NCI-H2171 treated with DMSO at 0.1 percent for 48 hours (cell line): ENCODE results near the gene PPP1R13B.
"Not testable (repeated sequence)": the region's sequence is repeated elsewhere in the genome, so short reads cannot be mapped to it uniquely, and the experiment has no call there.

ENCODE experiments used
- DNase-seq: peaks from one replicate; lab custom pipeline; 2025; lab: John Stamatoyannopoulos, UW

PPP1R13B gene

GRCh38 chr14:103859416-103860202 lies 12.2 kb upstream of the PPP1R13B start:
- DNase-seq = no peak

DNA sequence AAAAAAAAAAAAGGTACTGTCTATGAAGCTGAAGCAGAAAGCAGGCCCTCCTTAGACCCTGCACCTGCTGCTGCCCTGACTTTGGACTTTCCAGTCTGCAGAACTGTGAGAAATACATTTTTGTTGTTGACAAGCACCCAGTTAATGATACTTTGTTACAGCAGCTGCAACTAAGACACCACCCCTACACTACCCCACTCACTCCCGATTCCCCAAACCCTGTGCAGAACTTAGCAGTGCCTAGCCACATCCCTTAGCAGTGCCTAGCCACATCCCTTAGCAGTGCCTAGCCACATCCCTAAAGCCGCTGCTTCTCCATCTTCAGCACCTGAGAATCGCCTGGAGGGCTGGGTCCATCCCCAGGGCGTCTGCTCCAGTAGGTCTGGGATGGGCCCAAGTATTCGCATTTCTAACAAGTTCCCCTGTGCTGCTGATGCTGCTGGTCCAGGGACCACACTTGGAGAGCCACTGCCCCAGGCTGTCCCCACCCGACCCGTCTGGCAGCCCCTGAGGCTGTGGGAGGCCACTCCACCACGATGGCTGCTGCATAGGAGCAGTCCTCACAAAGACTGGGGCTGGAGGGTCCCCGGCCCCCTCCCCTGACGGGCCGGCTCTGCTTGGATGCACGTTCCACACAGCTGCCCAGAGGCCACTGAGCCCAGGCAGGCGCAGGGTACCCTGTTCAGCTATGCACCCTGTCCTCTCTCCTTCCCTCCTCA lies 10.8 kb upstream of the PPP1R13B start:
- DNase-seq = no peak

GRCh38 chr14:103857256-103857655 lies 9.9 kb upstream of the PPP1R13B start:
- no peak for DNase-seq

- DNase-seq = peak; percentile 70
Measured at GRCh38 chr14:103856607-103857006, 9.2 kb upstream of the PPP1R13B start.

DNA sequence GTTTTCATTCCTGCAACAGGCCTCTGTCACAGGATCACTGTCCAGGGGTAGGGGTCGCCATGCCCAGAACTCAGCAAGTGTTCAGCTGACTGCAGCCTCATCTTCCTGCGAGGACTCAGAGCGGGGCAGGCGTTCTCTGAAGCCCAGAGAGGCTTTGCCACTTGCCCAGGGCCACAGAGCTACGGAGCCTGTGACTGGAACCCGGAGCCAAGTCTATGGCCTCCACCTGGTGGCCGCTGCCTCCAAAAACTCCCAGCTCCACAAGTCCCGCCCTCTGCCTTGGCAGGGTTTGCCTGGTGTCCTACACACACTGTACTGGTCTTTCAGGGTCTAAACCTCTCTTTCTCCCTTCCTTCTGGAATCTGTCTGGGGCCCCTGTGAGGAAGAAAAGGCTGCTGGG lies 8.7 kb upstream of the PPP1R13B start:
- DNase-seq = peak; percentile 38

- DNase-seq = no peak
Measured at GRCh38 chr14:103855734-103856095, 8.3 kb upstream of the PPP1R13B start.

GRCh38 chr14:103854822-103855733 lies 7.7 kb upstream of the PPP1R13B start:
- peak; percentile 83 for DNase-seq

- peak; percentile 46 for DNase-seq
Measured at GRCh38 chr14:103854017-103854808, 6.8 kb upstream of the PPP1R13B start.

DNA sequence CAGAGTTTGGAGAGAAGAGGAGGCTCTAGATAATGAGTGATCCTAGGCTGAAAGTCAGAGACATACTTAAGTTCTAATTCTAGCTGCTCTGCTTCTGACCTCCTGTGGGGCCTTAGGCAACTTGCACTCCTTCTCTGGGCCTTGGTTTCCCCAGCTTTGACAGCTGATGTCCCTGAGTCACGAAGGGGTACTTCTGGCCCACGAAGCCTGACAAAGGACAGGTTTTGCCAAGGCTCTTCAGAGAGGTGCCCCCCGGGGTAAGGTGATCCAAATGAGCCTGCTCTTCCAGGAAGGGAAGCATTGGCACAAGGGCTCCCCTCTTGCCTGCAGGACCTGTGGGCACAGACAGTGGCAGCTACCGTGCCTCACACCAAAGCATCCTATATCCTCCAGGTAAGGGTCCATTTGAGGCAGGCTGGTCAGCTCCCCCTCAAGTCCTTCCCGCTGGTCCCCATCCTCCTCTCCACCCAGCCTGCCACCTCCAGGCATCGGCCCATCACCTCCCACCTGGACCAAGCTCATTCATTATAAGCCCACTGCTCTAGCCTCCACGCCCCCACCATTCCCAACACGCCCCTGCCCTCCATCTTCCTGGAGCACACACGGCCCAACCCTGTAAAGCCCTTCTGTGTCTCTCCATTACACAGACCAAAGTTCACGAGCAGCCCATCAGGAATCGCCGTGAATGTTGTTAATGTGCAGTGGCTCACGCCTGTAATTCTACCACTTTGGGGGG lies 1.9 kb upstream of the PPP1R13B start:
- no peak for DNase-seq

DNA sequence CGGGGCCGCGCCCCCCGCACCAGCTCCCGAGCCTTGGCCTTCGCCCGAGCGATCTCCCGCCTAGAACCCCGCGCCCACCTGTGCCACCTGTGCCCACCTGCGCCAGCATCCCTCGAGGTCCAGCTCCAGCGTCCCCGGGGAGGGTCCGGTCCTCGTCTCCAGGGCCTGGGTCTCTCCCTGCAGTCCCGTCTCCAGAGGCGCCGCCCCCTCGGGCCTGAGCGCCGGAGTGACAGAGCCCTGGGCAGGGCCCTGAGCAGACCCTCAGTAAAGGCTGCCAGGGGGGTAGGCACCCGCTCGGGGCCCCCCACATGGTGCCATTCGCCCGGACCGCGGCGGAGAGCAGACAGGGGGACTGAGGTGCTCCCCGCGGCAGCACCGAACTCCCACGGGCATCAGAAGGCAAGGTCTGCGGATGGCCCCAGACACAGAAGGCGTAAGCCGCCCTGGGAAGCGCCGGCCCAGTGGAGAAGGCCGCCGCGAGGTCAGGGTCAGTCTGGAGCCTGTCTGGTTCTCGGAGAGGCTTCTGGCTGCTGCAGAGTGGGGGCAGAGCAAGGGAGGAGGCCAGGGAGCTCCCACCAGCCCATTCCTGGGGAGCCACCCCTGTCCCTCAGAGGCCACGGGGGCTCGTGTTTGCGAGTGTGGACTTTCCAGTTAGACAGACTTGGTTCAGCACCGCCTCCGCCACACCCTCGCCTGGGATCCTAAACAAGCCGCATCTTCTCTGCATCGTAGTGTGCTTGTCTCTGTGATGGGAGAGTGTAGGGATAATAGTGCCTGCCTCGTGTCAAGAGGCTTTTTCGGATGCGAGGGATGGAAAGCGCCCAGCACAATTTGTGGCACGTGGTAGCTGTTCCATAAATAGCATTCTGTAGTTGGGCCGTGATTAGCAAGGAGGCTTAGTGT lies 1.1 kb upstream of the PPP1R13B start:
- DNase-seq = no peak

- DNase-seq = peak; percentile 61
Measured at GRCh38 chr14:103846543-103847450, 578 bp downstream of the PPP1R13B start.

- DNase-seq = no peak
Measured at GRCh38 chr14:103846097-103846496, 1.3 kb downstream of the PPP1R13B start.

- DNase-seq = no peak
Measured at GRCh38 chr14:103845327-103845726, 2.0 kb downstream of the PPP1R13B start.

GRCh38 chr14:103841265-103841664 lies 6.1 kb downstream of the PPP1R13B start:
- DNase-seq = not testable (repeated sequence)

- DNase-seq = no peak
Measured at GRCh38 chr14:103840014-103840413, 7.4 kb downstream of the PPP1R13B start.

GRCh38 chr14:103839579-103839978 lies 7.8 kb downstream of the PPP1R13B start:
- DNase-seq = no peak

- DNase-seq = no peak
Measured at GRCh38 chr14:103838117-103838516, 9.3 kb downstream of the PPP1R13B start.

- DNase-seq = no peak
Measured at GRCh38 chr14:103836976-103837725, 10.2 kb downstream of the PPP1R13B start.
